Type B pancreatic cell (in vitro differentiated cells): Measurements from ENCODE around the gene HOXA5. TPM values are rescaled to one million over a fixed set of nuclear protein-coding genes. Genes with fewer than 3 reads are reported as not detected.

Source experiments
- DNase-seq: peaks from one replicate; pipeline ENCODE4 v3.0.0; 2021; ENCODE audit warnings: mixed read lengths; ENCODE audit not compliant: unreplicated experiment; ENCODE audit errors: extremely low spot score
- H3K27ac Mint-ChIP-seq: 2 replicates; pipeline ENCODE4 v1.8.0; 2021; ENCODE audit warnings: mild to moderate bottlenecking, mixed read lengths
- H3K27me3 Mint-ChIP-seq: 2 replicates; pipeline ENCODE4 v1.8.0; 2021; ENCODE audit warnings: mixed read lengths
- H3K36me3 Mint-ChIP-seq: 2 replicates; pipeline ENCODE4 v1.8.0; 2021; ENCODE audit warnings: mixed read lengths
- H3K4me1 Mint-ChIP-seq: one replicate; pipeline ENCODE4 v1.8.0; 2021; ENCODE audit warnings: mixed read lengths; ENCODE audit not compliant: unreplicated experiment
- H3K4me3 Mint-ChIP-seq: 2 replicates; pipeline ENCODE4 v1.8.0; 2021; ENCODE audit warnings: mild to moderate bottlenecking, mixed read lengths
- H3K9me3 Mint-ChIP-seq: 2 replicates; pipeline ENCODE4 v1.8.0; 2021; ENCODE audit warnings: mixed read lengths
- CTCF ChIP-seq: fragments of 200-600 bp; sonication (generic); conservative IDR thresholded peaks from 2 replicates; pipeline ENCODE4 v1.5.0; 2021; ENCODE audit warnings: antibody characterized with exemption, mild to moderate bottlenecking
- total RNA-seq: library from RNA; stranded (reverse); gene quantifications from 2 replicates; pipeline ENCODE4 v1.2.1, GENCODE V29; 2021; ENCODE audit warnings: low replicate concordance

Gene HOXA5
- total RNA-seq, 1 donor from 2014 or later = 77.7 TPM

- no peak for DNase-seq
- TF ChIP-seq CTCF = no peak
- H3K36me3 Mint-ChIP-seq = peaks cover 8% of the 10 kb centered on the region
Measured at GRCh38 chr7:27158436-27159265, 15.2 kb upstream of the HOXA5 start.

GRCh38 chr7:27157702-27158431 is 14.4 kb upstream of the HOXA5 start:
- H3K4me1 Mint-ChIP-seq = peaks cover 13% of the 10 kb centered on the region
- DNase-seq = no peak
- H3K9me3 Mint-ChIP-seq = peaks cover 5% of the 10 kb centered on the region
- H3K27ac Mint-ChIP-seq = no peak overlapping the region
- H3K36me3 Mint-ChIP-seq = peaks cover 13% of the 10 kb centered on the region
- no peak for TF ChIP-seq CTCF
- H3K4me3 Mint-ChIP-seq = peak overlapping the region; percentile 84
- H3K27me3 Mint-ChIP-seq = peaks cover 91% of the 10 kb centered on the region

More at GRCh38 chr7:27158436-27159265, 15.2 kb upstream of the HOXA5 start:
- H3K27ac Mint-ChIP-seq = peak overlapping the region; percentile 1
- H3K27me3 Mint-ChIP-seq = peaks cover 92% of the 10 kb centered on the region
- peaks cover 5% of the 10 kb centered on the region for H3K9me3 Mint-ChIP-seq
- H3K4me3 Mint-ChIP-seq = peak overlapping the region; percentile 84
- peaks cover 13% of the 10 kb centered on the region for H3K4me1 Mint-ChIP-seq

GRCh38 chr7:27156916-27157701 is 13.6 kb upstream of the HOXA5 start:
- Mint-ChIP-seq H3K27ac (peak overlapping the region; percentile 59), H3K9me3 (peaks cover 5% of the 10 kb centered on the region), H3K4me1 (peaks cover 13% of the 10 kb centered on the region), H3K4me3 (peak overlapping the region; percentile 84), H3K36me3 (peaks cover 13% of the 10 kb centered on the region), H3K27me3 (peaks cover 90% of the 10 kb centered on the region)
- no peak for TF ChIP-seq CTCF
- DNase-seq = peak; percentile 70

- H3K4me3 Mint-ChIP-seq = peak within 1 kb of the TSS; percentile 94
- peak within 1 kb of the TSS; percentile 72 for H3K27ac Mint-ChIP-seq
- peak; percentile 86 for DNase-seq
- peaks cover 13% of the 10 kb centered on the region for H3K36me3 Mint-ChIP-seq
- no peak for TF ChIP-seq CTCF
- peaks cover 91% of the 10 kb centered on the region for H3K27me3 Mint-ChIP-seq
- peaks cover 5% of the 10 kb centered on the region for H3K9me3 Mint-ChIP-seq
- H3K4me1 Mint-ChIP-seq = peaks cover 16% of the 10 kb centered on the region
Measured at GRCh38 chr7:27156508-27156898, 13.0 kb upstream of the HOXA5 start, which contains the start of gene HOXA7. TSS of gene HOXA7 (minus strand) at chr7:27156675. CDS start at chr7:27156545, 130 bp downstream.

- peaks cover 5% of the 10 kb centered on the region for H3K9me3 Mint-ChIP-seq
- no peak for TF ChIP-seq CTCF
- peaks cover 21% of the 10 kb centered on the region for H3K4me1 Mint-ChIP-seq
- H3K27ac Mint-ChIP-seq = peak overlapping the region; percentile 72
- peaks cover 13% of the 10 kb centered on the region for H3K36me3 Mint-ChIP-seq
- peak; percentile 73 for DNase-seq
- peaks cover 92% of the 10 kb centered on the region for H3K27me3 Mint-ChIP-seq
- H3K4me3 Mint-ChIP-seq = peak overlapping the region; percentile 94
Measured at GRCh38 chr7:27155816-27156507, 12.5 kb upstream of the HOXA5 start.
